Measurements from ENCODE around the gene EPB41L4A.

The EPB41L4A gene

GRCh38 chr5:112219000-112219399 lies 200.1 kb downstream of the EPB41L4A start:
- TF ChIP-seq CTCF (IDR thresholded peaks at IDR 0.05; ENCODE audit: low read depth, low read length, poor library complexity, severe bottlenecking), result no peak
- TF ChIP-seq EZH2phosphoT487 (IDR thresholded peaks at IDR 0.05; ENCODE audit: borderline replicate concordance, low read length), result no peak
- Histone ChIP-seq H3K27me3 (ENCODE audit: control insufficient read depth, low read length) (no peaks in the 10 kb centered on the region; the same call in 1 of the 2 replicates), H3K79me2 (ENCODE audit: control insufficient read depth, low read length) (no peaks in the 10 kb centered on the region), H3K9me3 (ENCODE audit: control insufficient read depth, insufficient read depth, low read length) (no peaks in the 10 kb centered on the region), H3F3A (ENCODE audit: control insufficient read depth, insufficient read depth) (no peaks in the 10 kb centered on the region), H3K27ac (ENCODE audit: low read depth, low read length) (no peak overlapping the region), H3K9me2 (replicated peaks; ENCODE audit: control insufficient read depth, low read length) (no peaks in the 10 kb centered on the region), H3K4me3 (ENCODE audit: low read length) (no peak overlapping the region), H3K36me3 (ENCODE audit: control insufficient read depth, low read length) (no peaks in the 10 kb centered on the region), H3K4me2 (ENCODE audit: low read length) (no peak overlapping the region), H3K4me1 (ENCODE audit: control insufficient read depth, low read length) (no peaks in the 10 kb centered on the region), H4K20me1 (ENCODE audit: control insufficient read depth, insufficient read depth, low read depth, low read length) (no peaks in the 10 kb centered on the region)

GRCh38 chr5:112217843-112218579 lies 201.1 kb downstream of the EPB41L4A start:
- H4K20me1 ChIP-seq (ENCODE audit: control insufficient read depth, insufficient read depth, low read depth, low read length), result no peaks in the 10 kb centered on the region
- H3K27me3 ChIP-seq (ENCODE audit: control insufficient read depth, low read length), result no peaks in the 10 kb centered on the region; the same call in 1 of the 2 replicates
- no peaks in the 10 kb centered on the region for H3K4me1 ChIP-seq (ENCODE audit: control insufficient read depth, low read length)
- H3K27ac ChIP-seq (ENCODE audit: low read depth, low read length), result no peak overlapping the region
- H3K79me2 ChIP-seq (ENCODE audit: control insufficient read depth, low read length), result no peaks in the 10 kb centered on the region
- no peak overlapping the region for H3K4me3 ChIP-seq (ENCODE audit: low read length)
- H3F3A ChIP-seq (ENCODE audit: control insufficient read depth, insufficient read depth), result no peaks in the 10 kb centered on the region
- TF ChIP-seq EZH2phosphoT487 (IDR thresholded peaks at IDR 0.05; ENCODE audit: borderline replicate concordance, low read length), result no peak
- TF ChIP-seq CTCF (IDR thresholded peaks at IDR 0.05; ENCODE audit: low read depth, low read length, poor library complexity, severe bottlenecking), result no peak
- no peak overlapping the region for H3K4me2 ChIP-seq (ENCODE audit: low read length)
- H3K9me2 ChIP-seq (replicated peaks; ENCODE audit: control insufficient read depth, low read length), result no peaks in the 10 kb centered on the region
- H3K36me3 ChIP-seq (ENCODE audit: control insufficient read depth, low read length), result no peaks in the 10 kb centered on the region
- H3K9me3 ChIP-seq (ENCODE audit: control insufficient read depth, insufficient read depth, low read length), result no peaks in the 10 kb centered on the region

- Histone ChIP-seq H3K27ac (ENCODE audit: low read depth, low read length) (no peak overlapping the region), H3K9me3 (ENCODE audit: control insufficient read depth, insufficient read depth, low read length) (no peaks in the 10 kb centered on the region), H3K27me3 (ENCODE audit: control insufficient read depth, low read length) (no peaks in the 10 kb centered on the region; the same call in 1 of the 2 replicates), H4K20me1 (ENCODE audit: control insufficient read depth, insufficient read depth, low read depth, low read length) (no peaks in the 10 kb centered on the region), H3F3A (ENCODE audit: control insufficient read depth, insufficient read depth) (no peaks in the 10 kb centered on the region), H3K9me2 (replicated peaks; ENCODE audit: control insufficient read depth, low read length) (no peaks in the 10 kb centered on the region), H3K4me3 (ENCODE audit: low read length) (no peak overlapping the region), H3K36me3 (ENCODE audit: control insufficient read depth, low read length) (no peaks in the 10 kb centered on the region), H3K4me2 (ENCODE audit: low read length) (no peak overlapping the region), H3K79me2 (ENCODE audit: control insufficient read depth, low read length) (no peaks in the 10 kb centered on the region), H3K4me1 (ENCODE audit: control insufficient read depth, low read length) (no peaks in the 10 kb centered on the region)
- TF ChIP-seq CTCF (IDR thresholded peaks at IDR 0.05; ENCODE audit: low read depth, low read length, poor library complexity, severe bottlenecking) (no peak), EZH2phosphoT487 (IDR thresholded peaks at IDR 0.05; ENCODE audit: borderline replicate concordance, low read length) (no peak)
Measured at GRCh38 chr5:112216140-112216539, 202.9 kb downstream of the EPB41L4A start.

All from DOHH2 (cell line).